ENCODE measurements around the gene GIMAP8.
A peak's percentile ranks its signal among the peaks of the same experiment; 100 is the strongest.
"Not testable (repeated sequence)": the region's sequence is repeated elsewhere in the genome, so short reads cannot be mapped to it uniquely, and the experiment has no call there.

The GIMAP8 gene

GRCh38 chr7:150507947-150508602 lies 57.6 kb downstream of the GIMAP8 start:
- DNase-seq, result no peak

GRCh38 chr7:150511048-150511447 lies 60.6 kb downstream of the GIMAP8 start:
- DNase-seq, result no peak

- no peak for DNase-seq
These were observed 63.3 kb downstream of the GIMAP8 start for GRCh38 chr7:150513758-150514157.

GRCh38 chr7:150514748-150515222 lies 64.4 kb downstream of the GIMAP8 start, which contains the start of gene GIMAP7:
Gene GIMAP7 (plus strand): TSS chr7:150514872. CDS start chr7:150519975, 5,103 bp downstream.
- peak in 1 of 58 donors; percentile 9 for DNase-seq

GRCh38 chr7:150515248-150516147 lies 65.1 kb downstream of the GIMAP8 start:
- no peak for DNase-seq

- DNase-seq, result no peak
These were observed 66.7 kb downstream of the GIMAP8 start for GRCh38 chr7:150516956-150517745.

GRCh38 chr7:150519310-150519709 lies 68.9 kb downstream of the GIMAP8 start:
- no peak for DNase-seq

GRCh38 chr7:150520145-150520544 lies 69.7 kb downstream of the GIMAP8 start:
- no peak for DNase-seq

- not testable (repeated sequence) for DNase-seq
These were observed 72.5 kb downstream of the GIMAP8 start for GRCh38 chr7:150522931-150523330.

GRCh38 chr7:150524018-150524417 lies 73.6 kb downstream of the GIMAP8 start:
- DNase-seq, result no peak
